Measurements from ENCODE around the gene ZNF775.

The ZNF775 gene

GRCh38 chr7:150368884-150369747 lies 10.0 kb upstream of the ZNF775 start:
- peak; percentile 60 to 64 (median 64) for DNase-seq (ENCODE audit: low read depth in 3 of 3)

GRCh38 chr7:150369748-150370501 lies 9.2 kb upstream of the ZNF775 start:
- DNase-seq (ENCODE audit: low read depth in 3 of 3), result no peak

GRCh38 chr7:150370612-150371071 lies 8.5 kb upstream of the ZNF775 start:
- DNase-seq (ENCODE audit: low read depth in 3 of 3), result no peak

GRCh38 chr7:150371131-150371995 lies 7.8 kb upstream of the ZNF775 start:
- DNase-seq (ENCODE audit: low read depth in 3 of 3), result no peak

- no peak for DNase-seq (ENCODE audit: low read depth in 3 of 3)
Observed at GRCh38 chr7:150371996-150372270, 7.2 kb upstream of the ZNF775 start.

GRCh38 chr7:150372271-150373048 lies 6.7 kb upstream of the ZNF775 start:
- no peak for DNase-seq (ENCODE audit: low read depth in 3 of 3)

- no peak for DNase-seq (ENCODE audit: low read depth in 3 of 3)
Observed at GRCh38 chr7:150373049-150373801, 5.9 kb upstream of the ZNF775 start.

- no peak for DNase-seq (ENCODE audit: low read depth in 3 of 3)
Observed at GRCh38 chr7:150374026-150374425, 5.1 kb upstream of the ZNF775 start.

GRCh38 chr7:150374472-150374871 lies 4.7 kb upstream of the ZNF775 start:
- DNase-seq (ENCODE audit: low read depth in 3 of 3), result no peak

GRCh38 chr7:150375662-150376521 lies 3.2 kb upstream of the ZNF775 start:
- peak in 1 of 3 experiments; percentile 38 for DNase-seq (ENCODE audit: low read depth in 3 of 3)

- no peak for DNase-seq (ENCODE audit: low read depth in 3 of 3)
Observed at GRCh38 chr7:150376560-150376959, 2.6 kb upstream of the ZNF775 start.

- no peak for DNase-seq (ENCODE audit: low read depth in 3 of 3)
Observed at GRCh38 chr7:150377196-150377595, 1.9 kb upstream of the ZNF775 start.

GRCh38 chr7:150377635-150378034 lies 1.5 kb upstream of the ZNF775 start:
- DNase-seq (ENCODE audit: low read depth in 3 of 3), result no peak

- DNase-seq (ENCODE audit: low read depth in 3 of 3), result peak in 1 of 3 experiments; percentile 14
Observed at GRCh38 chr7:150378115-150378852, 846 bp upstream of the ZNF775 start.

GRCh38 chr7:150379441-150380379 lies 580 bp downstream of the ZNF775 start:
- no peak for DNase-seq (ENCODE audit: low read depth in 3 of 3)

- no peak for DNase-seq (ENCODE audit: low read depth in 3 of 3)
Observed at GRCh38 chr7:150380463-150380862, 1.3 kb downstream of the ZNF775 start.

GRCh38 chr7:150381096-150381495 lies 2.0 kb downstream of the ZNF775 start:
- no peak for DNase-seq (ENCODE audit: low read depth in 3 of 3)

GRCh38 chr7:150381785-150382122 lies 2.6 kb downstream of the ZNF775 start:
- DNase-seq (ENCODE audit: low read depth in 3 of 3), result no peak

All from stimulated activated CD4-positive, alpha-beta T cell treated with anti-CD3 and anti-CD28 coated beads, TNF-alpha, amount 100 ng/mL, for 4 hours (primary cell).